Ascending aorta (tissue), 2 donors: ENCODE measurements around the gene ITGB7. TPM values are rescaled to one million over a fixed set of nuclear protein-coding genes. Genes with fewer than 3 reads are reported as not detected.

Experiments
- DNase-seq, 2 donors: peaks; one replicate each; pipeline ENCODE4 v3.0.0-alpha.2; 2019; ENCODE audit warnings: low spot score in 2 of 2
- H3K27ac ChIP-seq, 2 donors: fragments of 200-600 bp; sonication (generic); one replicate each; pipeline ENCODE4 v1.5.1; 2016 to 2017; ENCODE audit warnings: mild to moderate bottlenecking in 1 of 2
- H3K27me3 ChIP-seq: fragments of 200-600 bp; sonication (generic); one replicate; pipeline ENCODE4 v1.5.1; 2017
- H3K36me3 ChIP-seq, 2 donors: fragments of 200-600 bp; sonication (generic); one replicate each; pipeline ENCODE4 v1.5.1; 2016
- H3K4me1 ChIP-seq, 2 donors: fragments of 200-600 bp; sonication (generic); one replicate each; pipeline ENCODE4 v1.5.1; 2016 to 2017; ENCODE audit warnings: mild to moderate bottlenecking in 1 of 2
- H3K4me3 ChIP-seq, 2 donors: fragments of 200-600 bp; sonication (generic); one replicate each; pipeline ENCODE4 v1.5.1; 2016 to 2017; ENCODE audit warnings: mild to moderate bottlenecking in 1 of 2
- H3K9me3 ChIP-seq, 2 donors: fragments of 200-600 bp; sonication (generic); one replicate each; pipeline ENCODE4 v1.5.1; 2016
- intact Hi-C: fragments of 100-400 bp; cut with DNase I; formaldehyde crosslinking; loops from one replicate; pipeline ENCODE4 v1.15.1; 2023
- total RNA-seq: library from RNA; depleted of rRNA; stranded (reverse); fragments of >200 nt; gene quantifications from one replicate; pipeline ENCODE4 v1.1.0, GENCODE V29; 2016
- TF ChIP-seq, protein P1 (sequence below), 3 experiments: fragments of 200-600 bp in 2 of 3; fragments of 450-650 bp in 1 of 3; sonication (generic) in 2 of 3; IDR thresholded peaks; one replicate each; pipeline ENCODE4 v1.5.1; 2016 to 2019; ENCODE audit warnings: antibody characterized with exemption in 3 of 3, mild to moderate bottlenecking in 1 of 3, moderate library complexity in 1 of 3

Gene ITGB7
- total RNA-seq, 1 donor from 2014 or later: 1.6 TPM

DNA sequence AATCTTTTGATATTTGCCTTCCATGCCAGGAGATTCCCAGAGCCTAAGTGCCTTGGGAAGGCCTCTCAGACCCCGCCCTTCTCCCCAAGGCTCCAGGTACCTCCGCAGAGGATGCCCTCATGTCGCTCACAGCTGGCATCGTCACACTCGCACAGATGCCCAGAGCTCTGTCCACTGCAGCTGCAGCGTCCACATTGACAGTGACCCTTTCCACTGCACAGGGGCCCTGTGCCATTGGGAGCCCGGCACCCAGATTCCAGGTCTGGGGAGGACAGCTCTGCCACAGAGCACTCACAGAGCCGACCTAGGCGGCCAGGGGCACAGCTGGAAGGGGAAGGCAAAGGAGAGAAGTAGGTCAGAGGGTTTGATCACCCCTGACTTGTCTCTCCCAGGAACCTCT lies 14.0 kb downstream of the ITGB7 start:
- Histone ChIP-seq H3K36me3 (peaks cover 6 to 14% of the 10 kb centered on the region in 2 donors), H3K27me3 (no peaks in the 10 kb centered on the region), H3K9me3 (no peaks in the 10 kb centered on the region), H3K4me1 (peaks cover under 1 to 11% of the 10 kb centered on the region in 2 donors), H3K4me3 (no peak overlapping the region), H3K27ac (no peak overlapping the region)
- no peak for DNase-seq
- intact Hi-C loops: no loop called here
- TF ChIP-seq, protein P1, sequence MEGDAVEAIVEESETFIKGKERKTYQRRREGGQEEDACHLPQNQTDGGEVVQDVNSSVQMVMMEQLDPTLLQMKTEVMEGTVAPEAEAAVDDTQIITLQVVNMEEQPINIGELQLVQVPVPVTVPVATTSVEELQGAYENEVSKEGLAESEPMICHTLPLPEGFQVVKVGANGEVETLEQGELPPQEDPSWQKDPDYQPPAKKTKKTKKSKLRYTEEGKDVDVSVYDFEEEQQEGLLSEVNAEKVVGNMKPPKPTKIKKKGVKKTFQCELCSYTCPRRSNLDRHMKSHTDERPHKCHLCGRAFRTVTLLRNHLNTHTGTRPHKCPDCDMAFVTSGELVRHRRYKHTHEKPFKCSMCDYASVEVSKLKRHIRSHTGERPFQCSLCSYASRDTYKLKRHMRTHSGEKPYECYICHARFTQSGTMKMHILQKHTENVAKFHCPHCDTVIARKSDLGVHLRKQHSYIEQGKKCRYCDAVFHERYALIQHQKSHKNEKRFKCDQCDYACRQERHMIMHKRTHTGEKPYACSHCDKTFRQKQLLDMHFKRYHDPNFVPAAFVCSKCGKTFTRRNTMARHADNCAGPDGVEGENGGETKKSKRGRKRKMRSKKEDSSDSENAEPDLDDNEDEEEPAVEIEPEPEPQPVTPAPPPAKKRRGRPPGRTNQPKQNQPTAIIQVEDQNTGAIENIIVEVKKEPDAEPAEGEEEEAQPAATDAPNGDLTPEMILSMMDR (IDR thresholded peaks at IDR 0.05): no peak

DNA sequence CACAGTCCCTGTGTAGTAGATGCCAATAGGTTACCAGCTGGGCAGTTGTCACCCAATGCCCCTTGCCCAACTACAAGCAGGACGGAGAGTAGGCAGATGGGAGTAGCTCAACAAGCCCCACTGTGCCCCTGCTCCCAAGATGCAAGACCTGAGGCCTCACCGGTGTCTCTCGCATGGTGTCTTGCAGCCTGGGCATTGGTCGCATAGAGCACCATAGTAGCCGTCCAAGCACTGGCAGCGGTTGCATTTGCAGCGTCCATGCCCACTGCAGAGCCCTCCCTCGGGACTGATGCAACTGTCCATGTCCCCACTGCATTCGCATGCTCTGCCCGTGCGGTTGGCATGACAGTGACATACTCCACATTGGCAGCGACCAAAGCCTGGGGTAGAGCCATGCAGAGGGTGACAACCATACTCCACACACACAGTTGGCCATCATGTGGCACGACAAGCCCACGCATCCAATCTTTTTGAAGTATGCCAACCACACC lies 14.5 kb downstream of the ITGB7 start:
- peaks cover 11 to 18% of the 10 kb centered on the region in 2 donors for H3K36me3 ChIP-seq
- intact Hi-C loops: no loop called here
- no peak overlapping the region for H3K4me3 ChIP-seq
- TF ChIP-seq, protein P1 (IDR thresholded peaks at IDR 0.05): no peak
- H3K4me1 ChIP-seq: peaks cover 0 to 10% of the 10 kb centered on the region in 2 donors
- no peaks in the 10 kb centered on the region for H3K9me3 ChIP-seq
- H3K27me3 ChIP-seq: no peaks in the 10 kb centered on the region
- no peak overlapping the region for H3K27ac ChIP-seq
- no peak for DNase-seq

DNA sequence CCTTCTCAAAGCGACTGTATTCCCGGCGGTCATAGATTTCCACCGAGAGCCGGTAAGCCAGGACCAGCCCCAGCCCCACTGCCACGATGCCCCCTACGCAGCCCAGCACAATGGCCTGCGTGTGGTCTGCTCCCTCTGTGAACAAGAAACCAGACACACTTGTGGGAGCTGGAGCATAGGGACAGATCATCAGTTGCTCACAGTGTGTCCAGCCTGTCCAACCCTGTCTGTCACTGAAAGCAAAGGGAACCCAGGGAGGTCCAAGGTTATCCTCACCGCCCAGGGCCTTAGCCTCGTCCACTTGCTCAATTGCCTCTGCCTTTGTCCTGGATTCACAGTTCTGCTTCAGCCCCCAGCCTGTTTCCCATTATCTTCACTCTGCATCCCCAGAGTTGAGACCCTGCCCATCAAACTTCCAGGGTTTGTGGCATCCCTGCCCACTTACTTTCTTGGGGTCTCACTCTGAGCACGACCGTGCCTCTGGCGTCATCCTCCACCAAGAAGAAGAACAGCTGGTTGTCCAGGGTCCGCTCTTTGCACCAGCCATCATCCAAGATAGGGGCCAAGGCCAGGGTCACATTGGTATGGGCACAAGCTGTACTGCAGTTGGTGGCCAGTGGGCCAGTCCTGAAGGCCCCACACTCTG lies 15.0 kb downstream of the ITGB7 start:
- H3K27ac ChIP-seq: no peak overlapping the region
- TF ChIP-seq, protein P1 (IDR thresholded peaks at IDR 0.05): no peak
- H3K27me3 ChIP-seq: no peaks in the 10 kb centered on the region
- H3K36me3 ChIP-seq: peaks cover 16 to 24% of the 10 kb centered on the region in 2 donors
- peaks cover 0 to 6% of the 10 kb centered on the region in 2 donors for H3K4me1 ChIP-seq
- intact Hi-C loops: no loop called here
- no peaks in the 10 kb centered on the region for H3K9me3 ChIP-seq
- H3K4me3 ChIP-seq: no peak overlapping the region
- DNase-seq: no peak

DNA sequence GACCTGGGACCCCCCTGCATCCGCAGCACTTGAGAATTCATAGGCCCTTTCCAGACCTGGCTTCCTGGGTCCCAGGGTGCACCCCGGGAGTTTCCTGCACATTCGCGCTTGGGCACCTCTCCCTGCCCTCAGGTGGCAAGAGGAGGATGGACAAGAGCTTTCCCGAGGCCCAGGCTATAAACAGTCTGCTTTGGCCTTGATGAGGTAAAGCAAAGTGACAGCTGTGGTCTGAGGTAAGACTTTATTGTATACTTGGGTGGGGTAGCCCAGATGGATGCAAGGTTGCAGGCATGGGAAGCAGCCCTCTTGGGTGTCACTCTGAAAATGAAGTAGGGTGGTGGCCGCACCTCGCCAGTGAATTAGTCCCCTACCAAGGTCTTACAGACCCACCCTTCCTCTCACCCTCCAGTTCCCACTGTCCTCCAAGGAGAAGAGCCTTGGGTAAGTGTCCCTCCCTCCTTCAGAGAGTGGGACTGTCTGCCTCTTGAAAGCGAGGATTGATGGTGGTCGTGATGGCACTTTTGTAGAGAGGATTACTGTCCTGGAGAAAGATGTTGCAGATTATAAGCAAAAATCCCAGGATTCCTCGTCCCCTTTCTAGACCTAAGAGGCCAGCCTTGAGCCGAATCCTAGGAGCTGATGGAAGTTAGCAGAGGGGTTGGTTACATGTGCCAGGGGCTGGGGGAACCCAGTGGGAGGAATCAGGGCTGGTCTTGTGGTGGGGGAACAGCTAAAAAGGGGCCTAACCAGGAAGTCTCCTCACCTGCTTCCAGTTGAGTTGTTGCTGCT lies 15.8 kb downstream of the ITGB7 start:
- peaks cover 24 to 31% of the 10 kb centered on the region in 2 donors for H3K36me3 ChIP-seq
- peaks cover 0 to 6% of the 10 kb centered on the region in 2 donors for H3K4me1 ChIP-seq
- H3K27ac ChIP-seq: no peak overlapping the region
- no peak overlapping the region for H3K4me3 ChIP-seq
- no peaks in the 10 kb centered on the region for H3K9me3 ChIP-seq
- no peaks in the 10 kb centered on the region for H3K27me3 ChIP-seq
- intact Hi-C loops: no loop called here
- DNase-seq: no peak
- TF ChIP-seq, protein P1 (IDR thresholded peaks at IDR 0.05): no peak

DNA sequence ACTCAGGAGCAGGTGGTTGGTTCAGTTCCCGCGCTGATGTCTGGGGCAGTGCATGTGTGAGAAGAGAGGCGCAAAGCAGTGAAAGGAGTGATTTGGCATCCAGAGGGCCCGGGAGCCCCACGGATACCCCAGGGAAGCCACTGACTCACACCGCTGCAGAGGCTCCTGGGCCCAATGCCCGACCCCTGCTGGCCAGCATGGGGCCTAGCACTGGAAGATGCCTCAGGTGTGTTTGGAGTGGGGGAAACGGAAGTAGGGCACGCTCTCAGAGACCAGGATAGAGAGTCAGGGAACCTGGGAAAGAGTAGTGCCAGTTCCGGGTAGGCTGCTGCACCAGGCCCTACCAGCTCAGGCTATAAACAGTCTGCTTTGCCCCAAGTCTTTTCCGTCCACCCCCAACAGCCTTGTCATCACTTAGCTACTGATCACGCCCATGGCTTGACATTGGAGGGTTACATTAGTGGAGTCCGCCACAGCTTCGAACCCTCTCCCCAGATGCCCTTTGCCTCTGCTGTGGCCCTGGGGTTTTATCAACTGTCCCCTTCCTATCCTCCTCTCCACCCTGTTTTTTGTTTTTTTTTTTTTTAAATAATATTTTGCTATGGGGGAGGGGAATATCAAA lies 16.8 kb downstream of the ITGB7 start:
- TF ChIP-seq, protein P1 (IDR thresholded peaks at IDR 0.05): peak; percentile 82 to 84 (median 82)
- Histone ChIP-seq H3K4me1 (peaks cover 0 to 6% of the 10 kb centered on the region in 2 donors), H3K27me3 (no peaks in the 10 kb centered on the region), H3K27ac (peak overlapping the region; percentile 57 to 60), H3K36me3 (peaks cover 34 to 42% of the 10 kb centered on the region in 2 donors), H3K4me3 (no peak overlapping the region), H3K9me3 (no peaks in the 10 kb centered on the region)
- intact Hi-C loops: loop anchor here (1.0 kb wide), 1 partner anchor 31 kb away; no protein-coding TSS in a partner anchor
- DNase-seq: peak in 1 of 2 donors; percentile 80
